ENCODE data around the gene FHL1.
"Not testable (repeated sequence)": the region's sequence is repeated elsewhere in the genome, so short reads cannot be mapped to it uniquely, and the experiment has no call there.

Gene FHL1

GRCh38 chrX:136211766-136212556 lies 64.6 kb downstream of the FHL1 start:
- no peak for DNase-seq

DNA sequence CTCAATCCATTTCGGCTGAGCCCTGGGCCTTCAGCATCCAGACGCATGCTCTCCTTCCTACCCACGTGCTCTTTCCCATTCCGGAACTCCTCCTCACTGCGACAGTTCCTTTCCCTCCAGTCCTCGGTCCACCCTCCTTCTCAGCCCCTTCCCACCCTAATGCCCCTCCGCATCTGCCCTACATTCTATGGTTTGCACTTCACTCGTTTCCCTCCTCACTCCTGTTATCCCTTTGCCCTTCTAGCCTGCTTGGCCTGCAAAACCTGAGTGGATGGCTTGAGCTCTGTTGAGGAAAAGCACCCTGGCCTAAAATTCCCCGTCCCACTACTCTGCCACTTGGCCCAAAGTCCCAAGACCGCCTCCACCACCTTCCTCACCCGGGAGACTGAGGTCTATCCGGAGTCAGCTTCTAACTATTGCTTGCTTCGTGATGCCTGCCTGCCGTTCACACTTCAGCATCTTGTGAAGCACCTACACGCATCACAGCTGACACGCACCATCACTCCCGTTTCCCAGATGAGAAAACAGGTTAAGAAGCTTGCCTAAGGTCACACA lies 65.3 kb downstream of the FHL1 start:
- no peak for DNase-seq

DNA sequence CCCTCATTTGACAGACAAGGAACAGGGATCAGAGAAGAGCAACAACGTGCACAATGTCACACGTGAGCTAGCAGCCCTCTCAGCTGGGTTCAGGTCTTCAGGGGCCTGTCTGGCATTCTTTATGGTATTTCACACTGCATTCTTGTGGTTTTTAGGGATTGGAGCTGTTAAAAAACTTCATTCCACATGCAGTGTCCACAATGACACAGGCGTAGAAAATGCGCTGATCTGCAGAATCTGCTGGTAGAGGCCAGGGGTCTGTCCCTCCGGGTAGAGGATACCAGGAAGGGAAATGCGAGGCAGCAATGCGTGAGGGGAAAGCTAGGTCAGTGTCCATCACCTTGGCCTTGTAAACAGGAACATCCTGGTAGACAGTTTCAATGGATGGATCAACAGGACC lies 67.2 kb downstream of the FHL1 start:
- no peak for DNase-seq

DNA sequence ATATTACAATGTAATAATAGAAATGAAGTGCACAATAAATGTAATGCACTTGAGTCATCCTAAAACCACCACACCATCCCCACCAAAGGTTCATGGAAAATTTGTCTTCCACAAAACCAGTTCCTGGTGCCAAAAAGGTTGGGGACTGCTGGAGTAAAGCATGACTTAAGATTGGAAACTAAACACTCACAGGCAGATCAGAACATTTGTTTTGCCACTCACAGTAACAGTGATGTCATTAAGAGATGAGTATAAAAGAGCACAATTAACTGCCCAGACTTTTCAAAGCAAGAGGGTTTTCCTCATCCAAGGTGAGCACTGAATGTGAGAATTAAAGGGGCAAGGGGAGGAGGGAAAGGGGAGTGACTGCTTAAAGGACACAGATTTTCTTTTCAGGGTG lies 68.2 kb downstream of the FHL1 start:
- no peak for DNase-seq

GRCh38 chrX:136219893-136220292 lies 72.6 kb downstream of the FHL1 start:
- no peak for DNase-seq

DNA sequence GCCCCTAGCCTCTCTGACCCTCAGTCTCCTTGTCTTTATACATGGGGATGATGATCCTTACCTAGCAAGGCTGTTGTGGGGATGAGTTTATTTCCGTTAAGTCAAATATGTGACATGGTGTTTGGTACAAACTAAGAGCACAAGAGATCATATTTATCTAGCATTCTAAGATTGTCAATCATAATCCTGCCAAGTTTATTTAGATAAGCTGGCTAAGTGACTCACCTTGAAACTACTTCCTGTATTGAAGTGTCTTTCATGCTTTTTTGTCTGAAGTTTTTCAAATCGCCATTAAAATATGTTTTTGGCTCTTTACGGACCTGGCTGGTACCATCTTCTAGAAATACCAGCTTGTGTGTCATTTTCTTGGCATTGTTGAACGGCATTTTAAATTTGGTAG lies 73.2 kb downstream of the FHL1 start:
- no peak for DNase-seq

DNA sequence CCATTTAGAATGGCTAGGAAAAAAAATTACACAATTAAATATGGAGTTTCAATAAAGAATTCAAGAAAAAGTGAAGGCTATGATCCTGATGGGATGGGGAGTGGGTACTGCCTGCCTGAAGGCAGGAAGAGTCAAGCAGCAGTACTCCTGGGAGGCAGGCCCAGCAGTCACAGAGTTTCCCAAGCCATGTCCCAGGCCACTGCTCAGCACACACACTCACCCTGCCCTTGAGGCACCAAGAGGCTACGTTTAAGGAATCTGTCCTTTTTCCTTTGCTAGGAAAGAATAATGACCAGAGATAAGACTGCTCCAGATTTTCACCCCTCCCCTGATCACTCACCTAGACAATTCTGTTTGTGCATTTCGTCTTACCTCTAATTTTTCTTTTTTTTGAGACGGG lies 73.6 kb downstream of the FHL1 start:
- no peak for DNase-seq

GRCh38 chrX:136221851-136222513 lies 74.6 kb downstream of the FHL1 start:
- no peak for DNase-seq

GRCh38 chrX:136227074-136227473 lies 79.7 kb downstream of the FHL1 start:
- no peak for DNase-seq

DNA sequence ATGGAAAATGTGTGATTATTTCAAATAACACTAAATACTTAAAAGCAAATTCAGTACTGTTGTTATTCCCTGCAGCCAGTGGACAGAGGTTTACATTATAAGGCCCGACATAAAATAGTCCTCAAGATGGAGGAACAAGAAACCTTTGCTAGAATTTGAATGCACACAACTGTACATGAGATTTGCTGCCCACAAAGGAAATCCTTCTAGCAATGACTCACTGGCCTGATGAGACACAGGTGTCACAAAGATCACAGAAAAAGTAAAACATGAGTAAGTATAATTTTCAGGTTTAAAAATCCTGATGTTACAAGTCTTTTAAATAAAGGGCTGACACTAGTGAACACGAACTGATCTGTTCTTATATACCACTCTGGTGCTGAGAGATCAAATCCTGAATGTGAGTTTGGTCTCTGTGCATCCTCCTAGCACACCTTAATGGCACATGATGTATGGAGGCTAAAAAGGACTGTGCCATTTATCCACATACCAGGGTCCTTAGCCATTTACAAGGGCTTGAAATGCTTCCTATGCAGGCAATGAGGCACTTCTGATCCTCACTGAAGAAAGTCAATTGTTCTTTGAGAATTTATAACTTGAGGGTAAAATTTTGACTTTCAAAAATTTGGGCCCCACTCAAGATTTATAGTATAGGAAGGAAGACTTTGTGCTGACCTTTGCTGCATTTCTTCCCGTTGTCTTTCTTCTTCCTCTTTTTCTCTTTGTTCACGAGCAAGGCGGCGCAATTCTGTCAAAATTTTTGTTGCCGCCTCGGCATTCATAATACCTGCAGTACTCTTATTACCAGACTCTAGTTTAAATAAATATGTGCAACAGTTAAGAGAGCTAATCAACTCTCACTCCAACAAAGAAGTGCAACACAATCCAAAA lies 80.9 kb downstream of the FHL1 start:
- DNase-seq: no peak

DNA sequence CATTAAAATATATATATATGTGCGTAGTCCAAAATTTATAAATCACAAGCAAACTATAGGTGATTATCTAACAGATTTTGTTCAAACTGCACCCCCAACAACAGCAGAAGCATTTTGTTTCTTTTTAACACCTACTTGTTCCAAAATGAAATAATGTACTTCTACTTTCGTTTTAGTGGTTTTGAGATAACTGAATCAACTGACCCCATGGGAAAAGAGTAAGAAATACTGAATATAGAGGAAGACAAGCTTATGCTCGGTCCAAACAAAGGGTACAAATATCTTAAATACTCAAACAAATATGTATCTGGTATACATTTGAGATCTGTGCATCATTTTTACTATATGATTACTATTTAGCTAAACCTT lies 81.5 kb downstream of the FHL1 start:
- DNase-seq: no peak

DNA sequence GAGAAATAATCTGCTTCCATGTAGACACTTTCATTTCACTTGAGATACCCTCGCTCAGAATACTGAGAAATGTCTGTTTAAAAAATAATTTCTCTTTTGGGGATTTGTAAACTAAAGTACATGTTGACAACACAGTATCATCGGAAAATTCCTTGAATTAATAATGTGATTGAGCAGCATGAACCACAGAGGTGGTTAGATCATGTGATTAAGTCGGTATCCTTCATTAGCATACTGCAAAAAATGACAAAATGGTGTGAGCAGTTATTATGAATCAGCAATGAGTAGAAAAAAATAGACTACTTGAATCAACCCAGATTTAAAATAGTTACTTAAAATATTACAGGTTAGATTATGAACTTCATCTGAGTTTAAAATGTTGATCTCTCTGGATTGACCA lies 89.7 kb downstream of the FHL1 start:
- no peak for DNase-seq

DNA sequence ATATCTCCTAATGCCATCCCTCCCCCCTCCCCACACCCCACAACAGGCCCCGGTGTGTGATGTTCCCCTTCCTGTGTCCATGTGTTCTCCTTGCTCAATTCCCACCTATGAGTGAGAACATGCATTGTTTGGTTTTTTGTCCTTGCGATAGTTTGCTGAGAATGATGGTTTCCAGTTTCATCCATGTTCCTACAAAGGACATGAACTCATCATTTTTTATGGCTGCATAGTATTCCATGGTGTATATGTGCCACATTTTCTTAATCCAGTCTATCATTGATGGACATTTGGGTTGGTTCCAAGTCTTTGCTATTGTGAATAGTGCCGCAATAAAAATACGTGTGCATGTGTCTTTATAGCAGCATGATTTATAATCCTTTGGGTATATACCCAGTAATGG lies 90.5 kb downstream of the FHL1 start:
- not testable (repeated sequence) for DNase-seq

GRCh38 chrX:136246201-136246600 lies 98.9 kb downstream of the FHL1 start:
- no peak for DNase-seq

DNA sequence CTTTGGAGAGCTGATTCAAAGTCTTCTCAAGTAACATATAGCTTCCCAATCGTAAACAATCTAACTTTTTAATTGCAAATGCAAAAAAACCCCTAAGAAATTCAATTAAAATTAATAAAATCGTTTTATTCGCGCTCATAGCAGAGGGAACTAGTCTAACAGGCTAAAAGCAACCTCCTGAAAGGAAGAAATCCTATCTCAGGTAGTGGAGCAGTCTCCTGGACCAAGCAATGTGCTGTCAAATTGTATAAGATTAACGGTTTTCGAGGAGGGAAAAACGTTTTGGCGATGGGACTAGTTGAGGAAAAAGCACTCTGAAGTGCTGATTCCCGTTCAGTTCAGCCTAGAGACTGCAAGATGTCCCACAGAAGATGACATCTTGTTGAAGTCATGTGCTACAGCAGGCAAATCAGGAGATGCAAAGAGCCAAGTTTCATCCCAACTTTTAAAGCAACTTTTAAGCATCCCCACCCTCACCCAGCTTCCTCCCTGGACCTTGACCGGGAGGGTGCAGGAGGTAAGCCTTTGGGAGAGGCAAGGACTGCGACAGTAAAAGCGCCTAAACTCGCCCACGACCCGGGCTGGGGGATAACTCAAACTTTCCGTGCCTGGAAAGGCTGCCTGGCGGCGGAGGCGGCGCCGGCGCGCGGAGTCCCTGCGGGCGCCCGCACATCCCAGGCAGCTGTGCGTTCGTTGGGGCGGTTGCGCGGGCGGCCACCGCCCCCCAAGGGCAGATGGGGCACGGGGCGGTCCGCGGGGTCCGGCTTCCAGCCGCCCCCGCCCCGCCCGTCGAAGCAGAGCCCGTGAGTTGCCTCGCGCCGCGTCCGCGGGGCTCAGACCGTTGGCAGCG lies 103.1 kb downstream of the FHL1 start:
- no peak for DNase-seq

- DNase-seq: peak; percentile 19
These were observed 104.0 kb downstream of the FHL1 start, which contains the start of gene MAP7D3 for GRCh38 chrX:136251041-136251991. MAP7D3 (minus strand) TSS chrX:136251400; CDS start chrX:136251358, 42 bp downstream.

DNA sequence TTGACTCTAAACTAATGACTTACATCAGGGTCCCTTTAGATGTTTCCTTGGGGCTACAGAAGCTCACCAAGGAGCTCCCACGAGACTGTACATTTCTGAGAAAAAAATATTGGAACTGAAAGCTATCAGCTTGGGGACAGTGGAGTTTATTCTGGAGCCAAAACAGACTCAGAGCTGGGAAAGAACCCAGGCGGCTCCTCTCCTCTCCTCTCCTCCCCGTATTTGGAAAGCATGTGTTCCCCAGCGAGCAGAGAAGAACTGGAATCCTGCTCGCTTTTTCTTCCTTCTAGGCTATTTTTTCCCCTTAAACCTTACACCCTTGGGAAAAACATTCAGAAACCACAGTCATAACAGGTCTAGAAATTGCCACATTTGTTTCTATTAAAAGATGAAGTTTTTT lies 108.2 kb downstream of the FHL1 start:
- DNase-seq: no peak

- DNase-seq: no peak
These were observed 108.7 kb downstream of the FHL1 start for GRCh38 chrX:136256026-136256425.

DNA sequence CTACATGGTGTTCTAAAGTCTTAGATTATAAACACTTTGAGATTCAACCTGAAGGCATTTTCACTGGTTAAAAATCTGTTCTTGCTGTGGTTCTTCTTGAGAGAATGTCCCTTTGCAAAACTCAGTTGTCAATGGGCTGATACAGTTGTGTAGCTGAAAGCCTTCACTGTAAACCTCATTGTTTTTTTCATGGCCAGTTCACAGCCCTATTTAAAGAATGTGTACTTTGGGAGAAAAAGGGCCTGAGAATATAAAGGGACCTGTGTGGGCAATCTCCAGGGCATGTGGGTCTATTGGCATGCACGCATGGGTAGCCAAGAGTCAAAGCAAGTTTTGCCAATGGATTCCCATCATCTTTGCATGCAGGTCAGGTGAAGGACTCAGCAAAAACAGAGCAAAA lies 111.6 kb downstream of the FHL1 start:
- no peak for DNase-seq

GRCh38 chrX:136259543-136259942 lies 112.2 kb downstream of the FHL1 start:
- no peak for DNase-seq

DNA sequence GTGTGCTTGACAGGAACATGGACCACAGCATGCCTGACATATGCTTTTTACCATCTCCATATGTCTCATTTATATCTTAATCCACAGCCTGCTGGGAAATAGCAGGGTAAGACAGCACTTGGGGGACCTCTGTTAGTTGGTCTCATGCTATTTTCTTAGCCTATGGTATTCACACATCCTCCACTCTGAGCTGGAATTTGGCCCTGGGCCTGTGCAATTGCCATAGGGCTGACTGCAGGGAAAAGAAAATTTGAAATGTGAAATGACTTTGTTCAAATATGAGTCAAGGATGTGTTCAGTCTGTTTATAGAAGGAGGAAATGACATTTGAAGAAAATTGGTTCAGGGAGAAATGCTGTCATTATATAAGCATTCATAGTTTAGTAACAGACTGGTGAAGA lies 113.4 kb downstream of the FHL1 start:
- no peak for DNase-seq

Data from DMS153 (cell line).